B cell (primary cell): Measurements from ENCODE around the gene SERP1. TPM values are rescaled to one million over a fixed set of nuclear protein-coding genes. Genes with fewer than 3 reads are reported as not detected.
A peak's percentile ranks its signal among the peaks of the same experiment; 100 is the strongest.

Source experiments
- ATAC-seq: fragments of 200-7000 bp; cut with Tn5 transposase; one replicate; pipeline ENCODE4 v1.10.0; 2021; ENCODE audit warnings: low read depth, mild to moderate bottlenecking, moderate number of reproducible peaks, moderate library complexity
- CTCF ChIA-PET: fragments of 350-600 bp; sonication (Branson Sonifier 250); formaldehyde crosslinking; loops from one replicate; lab custom pipeline; 2021; ENCODE audit warnings: antibody characterized with exemption, inconsistent platforms; lab: Charles Lee
- POLR2A ChIA-PET: fragments of 350-600 bp; sonication (Branson Sonifier 250); formaldehyde crosslinking; loops from one replicate; lab custom pipeline; 2021; ENCODE audit warnings: antibody characterized with exemption; lab: Charles Lee
- DNase-seq: peaks from one replicate; pipeline ENCODE4 v3.0.0; 2013
- H2AFZ ChIP-seq: 2 replicates; pipeline ENCODE4 v1.6.1; 2012; ENCODE audit warnings: mild to moderate bottlenecking, low read depth, low read length; ENCODE audit not compliant: insufficient read depth, poor library complexity, severe bottlenecking
- H3K27ac ChIP-seq, 2 donors: 1 replicate in 1 of 2; 2 replicates in 1 of 2; pipeline ENCODE4 v1.5.1; 2012 to 2013; ENCODE audit warnings: low read length in 2 of 2, mild to moderate bottlenecking in 2 of 2, moderate library complexity in 1 of 2
- H3K27me3 ChIP-seq, 4 experiments: fragments of 200-600 bp in 1 of 4; sonication (generic) in 1 of 4; replicated peaks in 1 of 4; 1 replicate in 2 of 4; 2 replicates in 2 of 4; pipeline versions ENCODE4 v1.6.1 to v1.7.0; 2013 to 2016; ENCODE audit warnings: low read length in 3 of 4, mild to moderate bottlenecking in 2 of 4, mixed read lengths in 1 of 4, moderate library complexity in 1 of 4; ENCODE audit not compliant: insufficient read depth in 4 of 4, control insufficient read depth in 3 of 4; ENCODE audit errors: control extremely low read depth in 1 of 4
- H3K36me3 ChIP-seq, 2 experiments: replicated peaks in 1 of 2; 1 replicate in 1 of 2; 2 replicates in 1 of 2; pipeline versions ENCODE4 v1.6.1 to v1.7.1; 2013; ENCODE audit warnings: low read length in 1 of 2; ENCODE audit not compliant: insufficient read depth in 2 of 2, control insufficient read depth in 1 of 2; ENCODE audit errors: control extremely low read depth in 1 of 2, extremely low read depth in 1 of 2
- H3K4me1 ChIP-seq, 2 donors: fragments of 200-600 bp in 1 of 2; sonication (generic) in 1 of 2; 1 replicate in 1 of 2; 2 replicates in 1 of 2; pipeline versions ENCODE4 v1.5.1 to v1.6.1; 2013 to 2017; ENCODE audit warnings: low read length in 2 of 2; ENCODE audit not compliant: control insufficient read depth in 2 of 2, insufficient read depth in 2 of 2
- H3K4me2 ChIP-seq: replicated peaks from 2 replicates; pipeline ENCODE3; 2012; ENCODE audit warnings: mild to moderate bottlenecking, low read depth, low read length; ENCODE audit not compliant: poor library complexity, severe bottlenecking
- H3K4me3 ChIP-seq, 5 experiments: fragments of 200-600 bp in 1 of 5; sonication (generic) in 1 of 5; 1 replicate in 3 of 5; 2 replicates in 2 of 5; pipeline versions ENCODE4 v1.5.1 to v1.7.0; 2011 to 2016; ENCODE audit warnings: low read length in 4 of 5, mild to moderate bottlenecking in 4 of 5, low read depth in 2 of 5, control low read depth in 1 of 5, moderate library complexity in 1 of 5; ENCODE audit not compliant: insufficient read depth in 1 of 5; ENCODE audit errors: control extremely low read depth in 1 of 5, extremely low read depth in 1 of 5
- H3K79me2 ChIP-seq: fragments of 200-600 bp; sonication (generic); one replicate; pipeline ENCODE4 v1.6.0; 2016; ENCODE audit warnings: low read length; ENCODE audit not compliant: control insufficient read depth, insufficient read depth
- H3K9ac ChIP-seq: fragments of 200-600 bp; sonication (generic); 2 replicates; pipeline ENCODE4 v1.6.1; 2017; ENCODE audit warnings: mild to moderate bottlenecking, low read length, moderate library complexity
- H3K9me3 ChIP-seq, 3 donors: one replicate each; pipeline versions ENCODE4 v1.6.1 to v1.7.1; 2013; ENCODE audit warnings: low read length in 2 of 3; ENCODE audit not compliant: control insufficient read depth in 2 of 3, insufficient read depth in 1 of 3; ENCODE audit errors: control extremely low read depth in 1 of 3
- H4K20me1 ChIP-seq: 2 replicates; pipeline ENCODE4 v1.6.0; 2012; ENCODE audit warnings: mild to moderate bottlenecking, low read length; ENCODE audit not compliant: insufficient read depth, control insufficient read depth, poor library complexity, severe bottlenecking
- H3K27ac Mint-ChIP-seq: one replicate; pipeline ENCODE4 v1.8.0; 2021; ENCODE audit warnings: mixed read lengths
- H3K27me3 Mint-ChIP-seq: one replicate; pipeline ENCODE4 v1.8.0; 2021; ENCODE audit warnings: mixed read lengths
- H3K4me1 Mint-ChIP-seq: one replicate; pipeline ENCODE4 v1.8.0; 2021; ENCODE audit warnings: mixed read lengths
- H3K4me3 Mint-ChIP-seq: one replicate; pipeline ENCODE4 v1.8.0; 2021; ENCODE audit warnings: mixed read lengths
- H3K9me3 Mint-ChIP-seq: one replicate; pipeline ENCODE4 v1.8.0; 2022; ENCODE audit warnings: mixed read lengths; ENCODE audit not compliant: insufficient read depth
- CTCF ChIP-seq: fragments of 200-600 bp; IDR thresholded peaks from one replicate; pipeline ENCODE4 v1.8.0; 2022; ENCODE audit warnings: antibody characterized with exemption, mild to moderate bottlenecking
- EZH2 ChIP-seq: IDR thresholded peaks from 2 replicates; pipeline ENCODE4 v1.6.1; 2012; ENCODE audit warnings: borderline replicate concordance, low read depth, mild to moderate bottlenecking, moderate library complexity, low read length; ENCODE audit not compliant: insufficient read depth, poor library complexity, severe bottlenecking
- WGBS: methylation state at CpG from one replicate; pipeline ENCODE4 v1.1.5; 2013; ENCODE audit warnings: missing lambda C conversion rate; ENCODE audit not compliant: insufficient coverage; 5-methylcytosine and 5-hydroxymethylcytosine counted together
- intact Hi-C: fragments of 100-400 bp; cut with micrococcal nuclease; formaldehyde crosslinking; loops from one replicate; pipeline ENCODE4 v1.10.0; 2022
- polyA plus RNA-seq: library from polyadenylated mRNA; depleted of rRNA; stranded (reverse); fragments of >200 nt; gene quantifications from 2 replicates; pipeline ENCODE4 v1.2.3, GENCODE V29; 2012
- total RNA-seq, 2 donors: library from RNA; stranded (reverse); fragments of 120-200 nt in 1 of 2; gene quantifications; 1 replicate in 1 of 2; 2 replicates in 1 of 2; pipeline versions ENCODE4 v1.2.3 to v1.2.4, GENCODE V29; 2013 to 2022

The SERP1 gene
- total and polyA plus RNA-seq, 2 donors (not counting 1 experiment from before 2014, with no cell fraction given): 84.6 to 114 TPM

DNA sequence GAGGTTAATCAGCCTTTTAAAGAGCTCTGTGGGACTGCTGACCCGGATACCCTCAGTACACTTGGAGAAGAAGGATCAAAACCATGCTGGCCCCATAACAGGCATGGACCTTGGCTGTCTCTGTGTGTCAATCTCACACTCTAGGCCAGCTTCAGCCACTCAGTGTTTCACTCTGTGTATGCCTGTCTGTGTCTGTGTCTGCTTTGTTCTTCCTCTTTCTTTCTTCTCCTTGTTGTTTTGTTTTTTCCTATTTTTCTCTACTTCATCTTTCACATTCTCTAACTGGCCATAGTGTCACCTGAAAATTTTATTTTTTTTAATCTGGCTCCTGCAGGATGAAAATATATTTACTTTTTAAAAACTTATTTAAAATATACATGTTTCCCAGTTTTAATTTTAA, 51.1 kb downstream of the SERP1 start:
- H3K27me3 ChIP-seq: no peaks in the 10 kb centered on the region
- H3K4me1 Mint-ChIP-seq: no peaks in the 10 kb centered on the region
- H4K20me1 ChIP-seq: no peaks in the 10 kb centered on the region
- TF ChIP-seq CTCF: no peak
- no peak for TF ChIP-seq EZH2
- H3K4me1 ChIP-seq: no peaks in the 10 kb centered on the region
- WGBS: 75% methylated on average over 1 of the region's 1 CpG
- CTCF ChIA-PET: interaction anchor here (0.7 to 6.5 kb wide), 34 partner anchors 9 to 1235 kb away, joined by 3 to 170 read pairs (median 4); partner anchors contain the start of genes PFN2 and TSC22D2
- H3K9me3 ChIP-seq: no peaks in the 10 kb centered on the region
- intact Hi-C loops: loop anchor here (1.0 to 5.0 kb wide), 4 partner anchors 85 to 528 kb away; no protein-coding TSS in a partner anchor
- H3K36me3 ChIP-seq: no peaks in the 10 kb centered on the region
- no peaks in the 10 kb centered on the region for H3K27me3 Mint-ChIP-seq
- no peaks in the 10 kb centered on the region for H3K9me3 Mint-ChIP-seq
- no peak overlapping the region for H2AFZ ChIP-seq
- no peak overlapping the region for H3K4me2 ChIP-seq
- H3K27ac ChIP-seq: no peak overlapping the region
- no peak overlapping the region for H3K4me3 ChIP-seq
- no peak overlapping the region for H3K27ac Mint-ChIP-seq
- H3K4me3 Mint-ChIP-seq: no peak overlapping the region
- ATAC-seq (no peak), DNase-seq (peak; percentile 11)
- POLR2A ChIA-PET: no interaction called here
- H3K79me2 ChIP-seq: no peaks in the 10 kb centered on the region
- H3K9ac ChIP-seq: no peak overlapping the region

GRCh38 chr3:150494411-150494977, 51.8 kb downstream of the SERP1 start:
- no peaks in the 10 kb centered on the region for H4K20me1 ChIP-seq
- no peak overlapping the region for H3K27ac ChIP-seq
- H2AFZ ChIP-seq: no peak overlapping the region
- no peak overlapping the region for H3K9ac ChIP-seq
- no peaks in the 10 kb centered on the region for H3K9me3 ChIP-seq
- ATAC-seq: no peak
- WGBS: no CpG with 5 or more reads among the region's 5 CpGs
- Mint-ChIP-seq H3K4me1 (no peaks in the 10 kb centered on the region), H3K27me3 (no peaks in the 10 kb centered on the region), H3K9me3 (no peaks in the 10 kb centered on the region), H3K4me3 (no peak overlapping the region), H3K27ac (no peak overlapping the region)
- intact Hi-C loops: no loop called here
- H3K79me2 ChIP-seq: no peaks in the 10 kb centered on the region
- no peaks in the 10 kb centered on the region for H3K27me3 ChIP-seq
- TF ChIP-seq CTCF: no peak
- no peak for TF ChIP-seq EZH2
- CTCF ChIA-PET: interaction anchor here (1.0 to 6.5 kb wide), 19 partner anchors 9 to 527 kb away, joined by 3 to 170 read pairs (median 5); partner anchors contain the start of genes PFN2 and TSC22D2
- H3K4me3 ChIP-seq: no peak overlapping the region
- no peak overlapping the region for H3K4me2 ChIP-seq
- no peak for DNase-seq
- POLR2A ChIA-PET: no interaction called here
- H3K4me1 ChIP-seq: no peaks in the 10 kb centered on the region
- H3K36me3 ChIP-seq: no peaks in the 10 kb centered on the region

Other genes with a start within 250 kb of the SERP1 start
- gene TSC22D2, start 138.2 kb downstream of the SERP1 start, total RNA-seq: 45.9 and 48.5 TPM in 2 replicates
- 17.2 and 26.9 TPM in 2 replicates for gene TSC22D2, start 138.2 kb downstream of the SERP1 start, polyA plus RNA-seq
- gene EIF2A, start 291 bp upstream of the SERP1 start, total RNA-seq: 78.8 and 83.1 TPM in 2 replicates
- 63.4 and 93.2 TPM in 2 replicates for gene EIF2A, start 291 bp upstream of the SERP1 start, polyA plus RNA-seq
- 73.1 and 76.7 TPM in 2 replicates for gene SELENOT, start 56.8 kb upstream of the SERP1 start, total RNA-seq
- gene SELENOT, start 56.8 kb upstream of the SERP1 start, polyA plus RNA-seq: 143 and 181 TPM in 2 replicates
- gene ERICH6, start 157.4 kb upstream of the SERP1 start, total RNA-seq: 0.44 TPM in 1 of 2 replicates, not detected in the other
- not detected in 2 replicates for gene ERICH6, start 157.4 kb upstream of the SERP1 start, polyA plus RNA-seq
- gene SIAH2, start 216.7 kb upstream of the SERP1 start, total RNA-seq: 22.3 and 22.5 TPM in 2 replicates
- gene SIAH2, start 216.7 kb upstream of the SERP1 start, polyA plus RNA-seq: 71.8 and 83.4 TPM in 2 replicates